Smooth muscle cell (in vitro differentiated cells): ENCODE measurements around the gene TAS2R41. TPM values are rescaled to one million over a fixed set of nuclear protein-coding genes. Genes with fewer than 3 reads are reported as not detected.
"Not testable (repeated sequence)": the region's sequence is repeated elsewhere in the genome, so short reads cannot be mapped to it uniquely, and the experiment has no call there.

Experiments
- DNase-seq: peaks from one replicate; lab custom pipeline; 2025; ENCODE audit not compliant: unreplicated experiment; lab: John Stamatoyannopoulos, UW
- H2AFZ ChIP-seq: fragments of 200-600 bp; sonication (generic); 2 replicates; pipeline ENCODE4 v1.6.0; 2016; ENCODE audit warnings: antibody characterized with exemption, low read depth, mild to moderate bottlenecking
- H3F3A ChIP-seq: fragments of 200-600 bp; sonication (generic); 2 replicates; pipeline ENCODE4 v1.6.0; 2017; ENCODE audit warnings: antibody characterized with exemption, low read depth
- H3K27ac ChIP-seq: fragments of 200-600 bp; sonication (generic); 2 replicates; pipeline ENCODE4 v1.5.1; 2016; ENCODE audit warnings: low read depth, mild to moderate bottlenecking
- H3K27me3 ChIP-seq: fragments of 200-600 bp; sonication (generic); 2 replicates; pipeline ENCODE4 v1.6.1; 2016; ENCODE audit warnings: low read depth, mild to moderate bottlenecking
- H3K36me3 ChIP-seq: fragments of 200-600 bp; sonication (generic); 2 replicates; pipeline ENCODE4 v1.5.1; 2016; ENCODE audit warnings: low read depth
- H3K4me1 ChIP-seq: fragments of 200-600 bp; sonication (generic); 2 replicates; pipeline ENCODE4 v1.5.1; 2016; ENCODE audit warnings: low read depth
- H3K4me2 ChIP-seq: fragments of 200-600 bp; sonication (generic); 2 replicates; pipeline ENCODE4 v1.6.0; 2016; ENCODE audit warnings: mild to moderate bottlenecking
- H3K4me3 ChIP-seq: fragments of 200-600 bp; sonication (generic); 2 replicates; pipeline ENCODE4 v1.5.1; 2016; ENCODE audit warnings: mild to moderate bottlenecking
- H3K79me2 ChIP-seq: fragments of 200-600 bp; sonication (generic); 2 replicates; pipeline ENCODE4 v1.6.0; 2016; ENCODE audit warnings: low read depth, mild to moderate bottlenecking
- H3K9ac ChIP-seq: fragments of 200-600 bp; sonication (generic); 2 replicates; pipeline ENCODE4 v1.6.0; 2016; ENCODE audit warnings: low read depth
- H3K9me3 ChIP-seq: fragments of 200-600 bp; sonication (generic); replicated peaks from 2 replicates; pipeline ENCODE4 v1.5.1; 2016; ENCODE audit warnings: low read depth
- H4K20me1 ChIP-seq: fragments of 200-600 bp; sonication (generic); 2 replicates; pipeline ENCODE4 v1.6.0; 2016; ENCODE audit warnings: low read depth
- CTCF ChIP-seq: fragments of 200-600 bp; sonication (generic); IDR thresholded peaks from 2 replicates; pipeline ENCODE4 v1.5.1; 2017; ENCODE audit warnings: borderline replicate concordance, mild to moderate bottlenecking, antibody characterized with exemption; ENCODE audit not compliant: insufficient read depth, poor library complexity, severe bottlenecking
- WGBS: methylation state at CpG from one replicate; pipeline ENCODE4 v1.1.7; 2016; ENCODE audit warnings: low lambda C conversion rate; 5-methylcytosine and 5-hydroxymethylcytosine counted together
- polyA plus RNA-seq: library from polyadenylated mRNA; unstranded; fragments of >200 nt; fragmentation: Nextera tagmentation; extraction: Ambion mirVana; gene quantifications from 2 replicates; pipeline ENCODE4 v1.2.1, GENCODE V29; 2016
- total RNA-seq: library from RNA; depleted of rRNA; stranded (reverse); fragments of >200 nt; gene quantifications from 2 replicates; pipeline ENCODE4 v1.2.3, GENCODE V29; 2014

The TAS2R41 gene
- total and polyA plus RNA-seq, 2 experiments from 2014 or later = not detected

DNA sequence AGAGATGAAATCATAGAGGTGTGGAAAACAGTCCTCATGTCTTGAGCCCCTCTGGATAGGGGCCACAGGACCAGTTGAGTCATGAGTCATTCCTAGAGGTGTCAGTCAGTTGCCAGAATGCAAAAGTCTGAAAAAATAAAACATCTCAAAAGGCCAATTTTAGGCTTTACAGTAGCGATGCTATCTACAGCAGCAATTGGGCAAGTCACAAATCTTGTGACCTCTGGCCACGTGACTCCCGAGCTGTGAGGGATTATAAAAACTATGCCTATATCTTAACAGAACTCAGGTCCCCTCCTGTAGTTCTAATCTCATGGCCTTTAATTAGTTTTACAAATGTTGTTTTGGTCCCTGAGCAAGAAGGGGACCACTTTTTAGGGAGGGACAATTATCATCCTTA lies 15.6 kb upstream of the TAS2R41 start:
- no peak overlapping the region for H2AFZ ChIP-seq
- DNase-seq = no peak
- H3F3A ChIP-seq = no peaks in the 10 kb centered on the region
- H3K9me3 ChIP-seq = no peaks in the 10 kb centered on the region
- no peaks in the 10 kb centered on the region for H3K4me1 ChIP-seq
- H3K9ac ChIP-seq = no peak overlapping the region
- H4K20me1 ChIP-seq = no peaks in the 10 kb centered on the region
- TF ChIP-seq CTCF = no peak
- H3K36me3 ChIP-seq = no peaks in the 10 kb centered on the region
- no peak overlapping the region for H3K4me3 ChIP-seq
- 85% methylated on average over 3 of the region's 3 CpGs for WGBS
- no peaks in the 10 kb centered on the region for H3K27me3 ChIP-seq
- no peak overlapping the region for H3K4me2 ChIP-seq
- no peak overlapping the region for H3K27ac ChIP-seq
- no peaks in the 10 kb centered on the region for H3K79me2 ChIP-seq

GRCh38 chr7:143463556-143463955 lies 14.1 kb upstream of the TAS2R41 start:
- no peak for TF ChIP-seq CTCF
- Histone ChIP-seq H3F3A (no peaks in the 10 kb centered on the region), H2AFZ (no peak overlapping the region), H3K9ac (no peak overlapping the region), H3K4me3 (no peak overlapping the region), H3K4me2 (no peak overlapping the region), H3K4me1 (no peaks in the 10 kb centered on the region), H3K36me3 (no peaks in the 10 kb centered on the region), H4K20me1 (no peaks in the 10 kb centered on the region), H3K79me2 (no peaks in the 10 kb centered on the region), H3K27ac (no peak overlapping the region), H3K9me3 (no peaks in the 10 kb centered on the region), H3K27me3 (no peaks in the 10 kb centered on the region)
- no peak for DNase-seq

DNA sequence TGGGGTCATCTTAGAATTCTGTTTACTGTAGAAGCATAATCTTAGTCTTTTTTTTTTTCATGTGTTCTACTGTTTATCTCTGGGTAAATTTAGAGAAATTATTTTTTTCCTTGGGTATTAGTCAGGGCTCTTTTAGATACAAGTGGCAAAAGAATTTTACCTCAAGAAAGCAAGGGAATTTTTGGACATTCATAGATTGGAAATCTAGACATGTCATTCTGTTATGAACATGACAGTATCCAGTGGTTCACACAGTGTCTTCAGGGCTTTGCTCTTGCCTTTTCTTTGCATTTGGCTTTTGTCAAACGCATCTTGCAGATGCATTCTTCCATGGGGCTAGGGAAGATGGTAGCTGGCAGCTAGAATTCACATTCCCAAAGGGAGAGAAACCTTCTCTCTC lies 13.7 kb upstream of the TAS2R41 start:
- H3K79me2 ChIP-seq = no peaks in the 10 kb centered on the region
- 79% methylated on average over 1 of the region's 1 CpG for WGBS
- TF ChIP-seq CTCF = no peak

DNA sequence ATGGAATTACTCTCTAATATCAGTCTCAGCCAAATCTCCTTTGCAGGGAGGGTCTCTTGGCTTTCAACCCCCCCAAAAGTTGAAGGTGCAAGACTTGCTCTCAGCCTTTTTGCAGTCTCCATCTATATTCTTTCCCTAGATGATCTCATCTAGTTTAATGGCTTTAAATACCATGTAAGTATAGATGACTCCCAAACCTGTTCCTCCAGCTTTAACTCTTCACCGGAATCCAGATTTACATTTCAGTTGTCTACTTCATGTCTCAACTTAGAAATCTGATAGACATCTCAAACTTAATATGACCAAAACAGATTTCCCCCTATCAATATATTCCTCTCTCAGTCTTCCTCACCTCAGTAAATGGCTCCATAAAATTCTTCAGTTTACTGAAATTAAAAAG lies 9.9 kb upstream of the TAS2R41 start:
- H3K4me2 ChIP-seq = no peak overlapping the region
- H3K27me3 ChIP-seq = no peaks in the 10 kb centered on the region
- no peak overlapping the region for H2AFZ ChIP-seq
- DNase-seq = no peak
- no peak overlapping the region for H3K9ac ChIP-seq
- H4K20me1 ChIP-seq = no peaks in the 10 kb centered on the region
- H3F3A ChIP-seq = no peaks in the 10 kb centered on the region
- H3K36me3 ChIP-seq = no peaks in the 10 kb centered on the region
- peak overlapping the region; percentile 63 for H3K27ac ChIP-seq
- H3K4me3 ChIP-seq = no peak overlapping the region
- no peaks in the 10 kb centered on the region for H3K79me2 ChIP-seq
- no peaks in the 10 kb centered on the region for H3K9me3 ChIP-seq
- TF ChIP-seq CTCF = no peak
- H3K4me1 ChIP-seq = no peaks in the 10 kb centered on the region
- WGBS = 72% methylated on average over 1 of the region's 1 CpG

More for the DNA sequence above, 13.7 kb upstream of the TAS2R41 start:
- H3K4me1 ChIP-seq = no peaks in the 10 kb centered on the region
- H3K4me3 ChIP-seq = no peak overlapping the region
- no peaks in the 10 kb centered on the region for H3K27me3 ChIP-seq
- no peak overlapping the region for H3K27ac ChIP-seq
- H3K4me2 ChIP-seq = no peak overlapping the region
- no peaks in the 10 kb centered on the region for H3K36me3 ChIP-seq
- H3F3A ChIP-seq = no peaks in the 10 kb centered on the region
- no peak for DNase-seq
- H3K9ac ChIP-seq = no peak overlapping the region
- no peaks in the 10 kb centered on the region for H4K20me1 ChIP-seq
- H2AFZ ChIP-seq = no peak overlapping the region
- no peaks in the 10 kb centered on the region for H3K9me3 ChIP-seq

GRCh38 chr7:143472071-143472689 lies 5.5 kb upstream of the TAS2R41 start:
- H3K36me3 ChIP-seq, H3K4me1 ChIP-seq, H3K79me2 ChIP-seq, H3K27me3 ChIP-seq, DNase-seq, H4K20me1 ChIP-seq, H2AFZ ChIP-seq, H3F3A ChIP-seq, H3K4me2 ChIP-seq, H3K9me3 ChIP-seq, H3K4me3 ChIP-seq: not testable (repeated sequence)
- H3K9ac ChIP-seq = peak overlapping the region; percentile 36
- H3K27ac ChIP-seq = peak overlapping the region; percentile 80
- WGBS = 45% methylated on average over 11 of the region's 11 CpGs
